NCI-H2081 treated with DMSO at 0.1 percent for 48 hours (cell line): ENCODE results near the gene DOCK1.
A peak's percentile ranks its signal among the peaks of the same experiment; 100 is the strongest.

Experiments used
- DNase-seq: peaks from one replicate; lab custom pipeline; 2025; lab: John Stamatoyannopoulos, UW

DOCK1 gene

GRCh38 chr10:127221281-127221680, 316.1 kb downstream of the DOCK1 start:
- no peak for DNase-seq

GRCh38 chr10:127227027-127227426, 321.8 kb downstream of the DOCK1 start:
- no peak for DNase-seq

- no peak for DNase-seq
Observed at GRCh38 chr10:127227663-127228062, 322.4 kb downstream of the DOCK1 start.

- no peak for DNase-seq
Observed at GRCh38 chr10:127228195-127228787, 323.1 kb downstream of the DOCK1 start.

DNA sequence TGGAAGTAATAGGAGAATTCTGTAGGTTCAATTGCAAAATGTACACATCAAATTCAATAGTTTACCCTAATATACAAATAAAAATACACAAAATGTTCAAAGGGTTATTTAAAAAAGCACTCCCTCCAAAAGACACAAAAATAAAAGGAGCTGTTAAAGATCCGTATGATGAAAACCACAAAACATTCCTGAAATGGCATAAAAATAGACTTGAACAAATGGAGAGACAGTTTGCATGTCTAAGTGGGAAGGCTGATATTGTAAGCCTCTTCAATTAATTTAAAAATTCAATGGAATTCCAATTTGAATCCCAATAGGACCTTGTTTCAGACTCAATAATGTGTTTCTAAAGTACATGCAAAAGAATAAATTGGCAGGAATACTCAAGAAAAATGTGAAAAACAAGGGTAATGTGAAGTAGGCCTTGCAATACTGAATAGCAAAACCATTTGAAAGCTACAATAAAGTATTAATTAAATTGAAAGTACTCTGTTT, 329.1 kb downstream of the DOCK1 start:
- no peak for DNase-seq

DNA sequence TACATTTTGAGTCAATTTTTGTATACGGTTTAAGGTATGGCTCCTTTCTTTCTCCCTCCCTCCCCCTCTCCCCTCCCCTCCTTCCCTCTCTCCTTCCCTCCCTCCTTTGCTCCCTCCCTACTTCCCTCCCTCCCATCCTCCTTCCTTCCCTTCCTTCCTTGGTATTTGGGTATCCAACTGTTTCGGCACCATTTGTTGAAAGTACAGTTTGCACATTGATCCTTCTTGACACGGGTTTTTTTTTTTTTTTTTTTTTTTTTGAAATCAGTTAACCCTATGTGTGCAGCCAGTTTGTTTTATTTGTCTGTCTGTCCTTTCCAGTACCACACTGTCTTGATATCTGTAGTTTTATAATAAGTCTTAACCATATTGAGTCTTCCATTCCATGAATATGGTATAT, 331.0 kb downstream of the DOCK1 start:
- no peak for DNase-seq

GRCh38 chr10:127242914-127243313, 337.7 kb downstream of the DOCK1 start:
- no peak for DNase-seq

DNA sequence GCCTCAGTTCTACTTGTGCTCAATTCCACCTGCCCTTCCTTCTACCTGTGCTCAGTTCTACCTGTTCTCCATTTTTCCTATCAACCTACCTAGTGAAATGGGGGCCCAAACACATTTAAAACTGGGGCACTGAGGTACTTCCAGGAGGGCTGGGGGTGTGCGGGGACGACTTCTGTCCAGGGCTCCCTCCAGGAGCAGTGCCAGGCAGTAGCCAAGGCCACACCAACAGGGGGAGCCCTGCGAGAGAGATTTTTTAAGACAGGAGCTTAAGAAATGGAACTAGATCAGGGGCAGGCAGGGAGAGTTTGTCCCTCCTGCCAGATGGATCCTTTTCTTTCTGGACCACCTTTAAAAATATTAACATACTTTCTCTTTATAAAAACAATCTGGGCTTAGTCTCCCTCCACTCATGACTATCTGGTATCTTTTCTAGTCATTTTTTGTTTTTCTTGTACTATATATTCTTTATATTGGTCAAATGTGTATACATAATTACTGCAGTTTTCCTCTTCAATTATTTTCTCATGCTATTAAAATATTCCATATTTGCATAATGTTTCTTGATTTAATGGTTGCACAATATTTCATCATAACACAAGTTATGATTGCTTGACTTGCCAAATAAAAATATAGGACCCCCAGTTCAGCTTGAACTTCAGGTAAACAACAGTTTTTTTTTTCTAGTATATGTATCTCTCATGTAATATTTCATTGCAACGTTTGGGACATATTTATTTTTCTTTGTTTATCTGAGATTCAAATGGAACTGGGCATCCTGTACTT, 338.5 kb downstream of the DOCK1 start:
- no peak for DNase-seq

DNA sequence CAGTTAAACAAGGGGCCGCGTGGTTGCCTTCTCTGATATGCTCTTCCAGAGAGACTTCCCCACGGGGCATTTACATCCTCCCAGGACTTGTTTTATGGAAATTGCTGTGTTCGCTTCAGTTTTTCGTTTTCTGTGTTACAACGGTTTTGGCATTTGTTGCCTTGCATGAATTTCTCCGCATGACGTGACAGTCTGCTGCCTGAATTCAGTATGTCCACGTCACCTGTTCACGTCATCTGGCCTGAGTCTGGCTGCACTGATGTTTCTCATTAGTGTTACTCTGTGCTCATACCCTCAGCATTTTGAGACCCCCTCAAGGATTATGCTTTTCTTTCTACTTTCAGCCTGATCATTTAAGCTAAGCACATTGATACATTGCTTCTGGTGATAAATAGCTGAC, 340.2 kb downstream of the DOCK1 start:
- DNase-seq, result no peak

DNA sequence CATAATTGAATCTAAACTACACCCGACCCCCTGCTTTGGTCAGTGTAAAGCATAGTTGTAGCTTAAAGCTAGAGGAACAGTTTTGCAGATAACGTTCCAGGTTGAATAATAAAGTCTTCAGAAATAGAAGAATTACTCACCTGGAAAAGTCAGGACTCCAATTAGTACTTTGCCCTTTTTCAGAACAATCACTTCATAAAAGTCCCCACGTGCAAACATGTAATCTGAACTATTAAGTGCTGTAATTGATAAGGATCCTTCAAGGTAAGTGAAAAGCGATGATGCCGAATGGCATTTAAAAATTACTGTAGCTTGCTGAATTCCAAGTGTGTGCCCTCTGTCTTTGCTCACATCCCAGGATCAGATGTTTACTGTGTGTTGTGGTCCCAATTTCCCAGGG, 344.8 kb downstream of the DOCK1 start:
- DNase-seq, result no peak

GRCh38 chr10:127252818-127253217, 347.6 kb downstream of the DOCK1 start:
- no peak for DNase-seq

- no peak for DNase-seq
Observed at GRCh38 chr10:127254276-127254675, 349.0 kb downstream of the DOCK1 start.

DNA sequence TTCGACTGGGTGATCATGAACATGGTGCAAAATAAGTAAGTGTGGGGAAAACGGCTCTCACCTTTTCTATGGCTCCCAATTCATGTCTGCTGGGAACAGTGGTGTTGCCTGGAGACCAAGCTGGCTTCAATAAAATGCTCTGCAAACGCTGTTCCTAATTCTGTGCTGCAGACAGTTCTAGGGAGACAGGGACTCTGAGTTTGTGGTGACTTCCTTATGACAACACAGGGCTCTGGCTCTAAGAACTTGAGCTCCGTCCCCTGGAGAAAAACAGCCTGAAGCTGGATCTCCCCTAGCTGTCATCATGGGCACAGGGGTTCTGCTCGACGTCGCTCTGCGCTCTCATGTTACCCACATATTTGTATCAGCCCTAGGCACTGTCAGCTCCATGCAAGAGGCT, 352.2 kb downstream of the DOCK1 start:
- no peak for DNase-seq

GRCh38 chr10:127259347-127259746, 354.1 kb downstream of the DOCK1 start:
- DNase-seq, result no peak

DNA sequence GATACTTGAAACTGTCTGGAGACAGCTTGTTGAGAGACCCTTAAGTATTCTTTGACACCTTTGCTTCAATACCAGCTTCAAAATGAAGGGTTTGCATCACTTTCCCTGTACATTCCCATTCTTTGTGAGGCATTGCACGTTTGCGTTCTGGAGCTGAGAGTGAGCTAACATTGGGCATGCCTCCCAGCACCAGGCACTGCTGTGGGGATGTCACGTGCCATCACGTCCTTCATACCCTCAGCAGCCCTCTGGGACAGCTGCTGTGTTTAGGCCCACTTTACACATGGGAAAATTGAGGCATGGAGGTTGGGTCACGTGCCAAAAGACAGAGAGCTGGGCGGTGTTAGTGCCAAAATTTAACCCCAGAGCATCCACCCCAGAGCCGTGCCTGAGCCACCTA, 357.4 kb downstream of the DOCK1 start:
- DNase-seq, result no peak

- DNase-seq, result no peak
Observed at GRCh38 chr10:127265288-127265687, 360.1 kb downstream of the DOCK1 start.

DNA sequence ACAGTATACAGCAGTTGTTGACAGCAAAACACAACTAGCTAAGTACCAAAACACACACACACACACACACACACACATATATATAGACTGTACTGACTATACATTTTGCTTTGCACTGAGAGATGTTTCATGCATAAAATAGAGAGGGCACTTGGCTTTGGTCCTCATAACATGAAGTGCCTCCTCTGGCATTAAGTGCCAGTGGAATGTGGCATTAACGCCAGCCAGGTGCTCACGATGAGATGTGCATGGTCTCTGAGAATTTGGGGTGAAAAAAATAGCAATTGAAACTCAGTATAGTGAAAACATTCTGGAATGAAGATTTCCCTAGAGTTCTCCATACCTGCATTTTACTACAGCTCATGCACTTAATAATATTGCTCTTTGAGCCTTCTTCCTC, 361.2 kb downstream of the DOCK1 start:
- DNase-seq, result no peak

DNA sequence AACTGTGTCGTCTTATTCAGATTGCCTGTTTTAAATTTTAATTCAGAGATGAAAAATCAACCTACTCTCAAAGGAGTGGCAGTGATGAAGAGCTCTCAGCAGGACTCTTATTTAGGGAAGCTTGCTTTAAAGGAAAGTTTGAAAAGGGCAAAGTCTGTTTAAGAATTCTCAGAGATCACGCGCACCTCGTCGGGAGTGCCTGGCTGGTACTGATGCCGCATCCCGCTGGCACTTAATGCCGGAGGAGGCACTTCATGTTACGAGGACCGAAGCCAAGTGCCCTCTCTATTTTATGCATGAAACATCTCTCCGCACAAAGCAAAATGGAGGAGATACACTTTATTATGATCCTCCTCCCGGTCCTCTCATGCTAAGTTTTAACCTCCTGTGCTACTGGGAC, 362.2 kb downstream of the DOCK1 start:
- no peak for DNase-seq

GRCh38 chr10:127272076-127272475, 366.8 kb downstream of the DOCK1 start:
- no peak for DNase-seq

DNA sequence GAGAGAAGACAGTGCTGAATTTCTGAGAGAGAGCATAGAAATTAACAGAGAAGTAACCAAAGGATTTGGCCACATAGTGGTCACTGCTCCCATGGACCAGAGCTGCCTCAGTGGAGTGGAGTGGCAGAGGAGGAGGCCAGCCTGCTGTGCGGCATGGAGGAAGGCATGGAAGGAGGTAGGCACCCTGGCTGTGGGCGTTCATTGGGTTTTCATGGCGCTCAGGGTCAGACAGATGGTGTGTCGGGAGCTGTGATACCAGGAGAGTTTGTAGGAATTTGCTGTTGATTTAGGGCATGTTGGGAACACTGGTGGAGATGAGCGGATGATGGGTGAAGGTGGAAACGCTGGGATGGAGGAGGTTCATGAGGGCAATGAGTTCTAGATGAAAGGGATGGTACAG, 370.0 kb downstream of the DOCK1 start:
- no peak for DNase-seq

DNA sequence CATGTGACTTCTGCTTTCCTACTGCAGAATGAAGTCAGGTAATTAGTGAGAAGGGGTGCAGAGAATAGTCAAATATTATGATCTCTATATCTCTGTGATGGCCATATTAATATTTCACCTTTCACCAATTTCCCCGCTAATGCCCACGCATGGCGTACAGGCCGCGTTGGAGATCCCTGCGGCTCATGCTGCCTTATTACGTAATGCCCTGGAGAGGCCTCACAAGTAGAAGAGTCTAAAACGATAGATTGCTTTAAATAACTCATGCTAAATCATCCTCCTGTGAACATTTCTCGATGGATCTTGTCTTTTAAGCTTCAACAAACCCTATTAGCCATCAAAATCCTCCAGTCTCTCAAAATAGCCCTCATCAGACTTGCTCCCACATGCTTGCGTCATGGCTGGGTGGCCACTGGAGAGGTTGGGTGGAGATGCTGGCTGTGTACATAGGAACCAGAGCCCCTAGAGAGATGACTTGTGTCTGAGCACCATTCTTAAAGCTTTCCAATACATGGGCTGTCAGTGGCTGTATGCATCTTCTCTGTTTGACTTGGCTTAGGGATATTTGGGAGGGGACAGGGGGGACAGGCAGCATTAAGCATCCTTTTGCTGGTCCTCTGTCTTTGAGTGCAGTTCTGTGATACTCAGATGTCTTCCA, 370.7 kb downstream of the DOCK1 start:
- no peak for DNase-seq

GRCh38 chr10:127276794-127277462, 371.7 kb downstream of the DOCK1 start:
- no peak for DNase-seq

DNA sequence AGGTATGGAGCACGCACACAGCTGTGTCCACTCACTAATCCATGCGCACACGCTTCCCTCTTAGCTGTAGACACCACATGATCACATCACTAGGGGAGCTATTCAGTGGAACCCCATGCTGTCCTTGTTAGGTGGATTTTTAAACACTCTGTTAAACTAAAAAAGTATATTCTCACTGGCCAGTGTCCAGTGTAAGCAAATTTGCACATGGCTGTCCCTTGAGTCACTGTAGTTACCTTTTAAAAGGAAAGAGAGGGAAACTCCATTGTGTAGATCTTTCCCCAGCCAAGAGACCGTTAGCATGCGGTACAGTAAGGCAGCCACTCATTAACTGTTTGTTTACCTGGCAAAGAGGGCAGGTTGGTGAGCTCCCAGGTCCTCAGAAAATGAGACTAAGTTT, 372.8 kb downstream of the DOCK1 start:
- DNase-seq, result peak; percentile 37
